ENCODE results near the gene COL19A1.
A peak's percentile ranks its signal among the peaks of the same experiment; 100 is the strongest.

- TF ChIP-seq CTCF (IDR thresholded peaks at IDR 0.05; ENCODE audit: low read depth, low read length): peak; percentile 17
- TF ChIP-seq EZH2phosphoT487 (IDR thresholded peaks at IDR 0.05; ENCODE audit: low read depth): no peak
These were observed at the start of gene COL19A1 for GRCh38 chr6:69866351-69866769.

All from OCI-LY3 (cell line).